Mesenchymal stem cell (in vitro differentiated cells and primary cell): ENCODE measurements around the gene RORB.

Experiments used
- DNase-seq: peaks from one replicate; pipeline ENCODE4 v3.0.0-alpha.2; 2013
- H2AFZ ChIP-seq: one replicate; pipeline ENCODE4 v1.6.1; 2013; ENCODE audit warnings: low read depth, mild to moderate bottlenecking, control low read depth, inconsistent platforms, low read length, moderate library complexity
- H2AK5ac ChIP-seq: 2 replicates; pipeline ENCODE4 v1.6.1; 2013; ENCODE audit warnings: low read length, moderate library complexity, mild to moderate bottlenecking, inconsistent platforms; ENCODE audit not compliant: severe bottlenecking
- H2BK120ac ChIP-seq: one replicate; pipeline ENCODE4 v1.6.1; 2013; ENCODE audit warnings: low read depth, mild to moderate bottlenecking, inconsistent platforms, low read length, moderate library complexity
- H2BK12ac ChIP-seq, 2 experiments: one replicate each; pipeline ENCODE4 v1.6.1; 2013; ENCODE audit warnings: inconsistent platforms in 2 of 2, low read length in 2 of 2, mild to moderate bottlenecking in 2 of 2, moderate library complexity in 2 of 2, control low read depth in 1 of 2
- H2BK15ac ChIP-seq: one replicate; pipeline ENCODE4 v1.6.1; 2013; ENCODE audit warnings: mild to moderate bottlenecking, low read depth, inconsistent platforms; ENCODE audit not compliant: poor library complexity, severe bottlenecking
- H2BK5ac ChIP-seq: 2 replicates; pipeline ENCODE4 v1.6.1; 2013; ENCODE audit warnings: low read depth, mild to moderate bottlenecking, low read length, control low read depth, inconsistent platforms; ENCODE audit not compliant: poor library complexity, severe bottlenecking
- H3K14ac ChIP-seq, 2 experiments: one replicate each; pipeline ENCODE4 v1.6.1; 2013; ENCODE audit warnings: inconsistent platforms in 2 of 2, low read length in 2 of 2, control low read depth in 1 of 2, mild to moderate bottlenecking in 1 of 2, moderate library complexity in 1 of 2
- H3K18ac ChIP-seq, 2 experiments: one replicate each; pipeline ENCODE4 v1.6.1; 2013; ENCODE audit warnings: inconsistent platforms in 2 of 2, low read length in 2 of 2, control low read depth in 1 of 2, low read depth in 1 of 2, mild to moderate bottlenecking in 1 of 2
- H3K23ac ChIP-seq, 2 experiments: one replicate each; pipeline ENCODE4 v1.6.1; 2013; ENCODE audit warnings: inconsistent platforms in 2 of 2, low read length in 2 of 2, mild to moderate bottlenecking in 2 of 2, moderate library complexity in 2 of 2, control low read depth in 1 of 2
- H3K27ac ChIP-seq: 2 replicates; pipeline ENCODE4 v1.5.1; 2013; ENCODE audit warnings: mild to moderate bottlenecking, moderate library complexity, low read length, control low read depth, inconsistent platforms; ENCODE audit not compliant: poor library complexity, severe bottlenecking
- H3K27me3 ChIP-seq, 2 experiments: 2 replicates each; pipeline versions ENCODE4 v1.6.1 to v1.7.0; 2013; ENCODE audit warnings: low read length in 2 of 2, mild to moderate bottlenecking in 2 of 2, moderate library complexity in 2 of 2, control low read depth in 1 of 2, inconsistent platforms in 1 of 2; ENCODE audit not compliant: control insufficient read depth in 1 of 2, insufficient read depth in 1 of 2
- H3K36me3 ChIP-seq, 2 experiments: 2 replicates each; pipeline versions ENCODE4 v1.6.1 to v1.7.0; 2013; ENCODE audit warnings: low read length in 2 of 2, control low read depth in 1 of 2, inconsistent platforms in 1 of 2, low read depth in 1 of 2, mild to moderate bottlenecking in 1 of 2; ENCODE audit not compliant: insufficient read depth in 2 of 2, control insufficient read depth in 1 of 2
- H3K4ac ChIP-seq, 2 experiments: one replicate each; pipeline ENCODE4 v1.6.1; 2013; ENCODE audit warnings: inconsistent platforms in 2 of 2, low read length in 2 of 2, mild to moderate bottlenecking in 2 of 2, moderate library complexity in 2 of 2, control low read depth in 1 of 2, low read depth in 1 of 2
- H3K4me1 ChIP-seq: 2 replicates; pipeline ENCODE4 v1.6.1; 2013; ENCODE audit warnings: low read depth, low read length, control low read depth; ENCODE audit not compliant: control insufficient read depth, insufficient read depth
- H3K4me2 ChIP-seq: 2 replicates; pipeline ENCODE4 v1.6.1; 2013; ENCODE audit warnings: low read length, mild to moderate bottlenecking, inconsistent platforms; ENCODE audit not compliant: poor library complexity, severe bottlenecking
- H3K4me3 ChIP-seq, 2 experiments: 2 replicates each; pipeline versions ENCODE4 v1.5.1 to v1.7.0; 2013; ENCODE audit warnings: low read length in 2 of 2, mild to moderate bottlenecking in 2 of 2, control low read depth in 1 of 2, low read depth in 1 of 2; ENCODE audit not compliant: insufficient read depth in 1 of 2
- H3K79me1 ChIP-seq: replicated peaks from 2 replicates; pipeline ENCODE4 v1.6.1; 2013; ENCODE audit warnings: mild to moderate bottlenecking, control low read depth, low read length, inconsistent platforms; ENCODE audit not compliant: poor library complexity, severe bottlenecking
- H3K9ac ChIP-seq: 2 replicates; pipeline ENCODE4 v1.7.0; 2013; ENCODE audit warnings: mild to moderate bottlenecking, low read length, moderate library complexity
- H3K9me3 ChIP-seq: 2 replicates; pipeline ENCODE4 v1.7.0; 2013; ENCODE audit warnings: mild to moderate bottlenecking, low read length; ENCODE audit not compliant: control insufficient read depth
- H4K8ac ChIP-seq: one replicate; pipeline ENCODE4 v1.6.1; 2013; ENCODE audit warnings: inconsistent platforms, mild to moderate bottlenecking, low read length, moderate library complexity
- H4K91ac ChIP-seq: one replicate; pipeline ENCODE4 v1.6.1; 2013; ENCODE audit warnings: mild to moderate bottlenecking, low read length, inconsistent platforms
- WGBS: methylation state at CpG from one replicate; pipeline ENCODE4 v1.1.7; 2013; ENCODE audit warnings: mixed read lengths; 5-methylcytosine and 5-hydroxymethylcytosine counted together

The RORB gene

DNA sequence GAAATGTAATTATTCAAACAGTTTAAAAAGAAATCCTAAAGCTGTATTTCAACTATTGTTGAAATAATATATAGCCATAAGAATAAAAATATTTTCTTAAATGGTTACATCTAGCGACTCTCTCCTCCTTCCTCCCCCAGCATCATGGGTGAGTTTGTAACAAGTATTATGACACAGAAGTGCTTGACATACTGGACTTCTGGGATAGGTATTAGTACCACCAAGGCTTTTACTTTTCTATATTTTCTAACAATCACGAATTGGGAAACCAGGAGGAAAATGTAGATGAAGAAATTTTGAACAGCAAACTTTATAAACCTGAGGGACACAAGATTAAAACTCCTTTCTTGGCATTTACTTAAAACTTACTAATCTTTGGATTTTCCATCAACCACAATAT, 4.4 kb downstream of the RORB start:
- no CpG with 5 or more reads among the region's 2 CpGs for WGBS
- Histone ChIP-seq H2AK5ac (no peak overlapping the region), H2AFZ (no peak overlapping the region), H3K4ac (no peak overlapping the region), H3K79me1 (no peaks in the 10 kb centered on the region), H4K91ac (no peak overlapping the region), H3K4me3 (no peak overlapping the region), H3K14ac (no peak overlapping the region), H3K18ac (no peak overlapping the region), H2BK15ac (no peak overlapping the region), H2BK120ac (no peak overlapping the region), H2BK5ac (no peak overlapping the region), H2BK12ac (no peak overlapping the region), H3K27ac (no peak overlapping the region), H4K8ac (no peak overlapping the region), H3K4me2 (no peak overlapping the region), H3K9ac (no peak overlapping the region), H3K36me3 (no peaks in the 10 kb centered on the region), H3K23ac (no peak overlapping the region), H3K9me3 (no peaks in the 10 kb centered on the region), H3K4me1 (peaks cover 23% of the 10 kb centered on the region), H3K27me3 (peaks cover 41 to 46% of the 10 kb centered on the region in 2 experiments)
- DNase-seq, result no peak

DNA sequence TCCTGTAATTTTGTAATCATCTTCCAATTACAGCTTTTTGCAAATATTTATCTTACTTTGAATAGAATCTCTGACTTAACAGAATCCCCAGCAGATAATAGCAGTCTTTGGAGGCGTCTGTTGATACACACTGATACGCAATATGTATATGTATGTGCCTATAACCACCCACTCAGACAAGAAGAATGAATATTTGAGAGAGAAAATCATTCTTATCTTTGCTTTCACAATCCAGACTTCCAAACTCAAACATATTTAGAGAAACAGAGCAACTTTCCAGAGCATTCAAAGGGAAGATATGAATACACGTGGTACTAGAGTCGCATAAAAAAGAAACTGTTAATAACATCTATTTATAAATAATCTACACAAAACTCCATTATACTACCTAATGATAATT, 6.1 kb downstream of the RORB start:
- no peak overlapping the region for H4K91ac ChIP-seq
- H3K27me3 ChIP-seq, result peaks cover 31 to 36% of the 10 kb centered on the region in 2 experiments
- no peak overlapping the region for H2BK12ac ChIP-seq
- WGBS, result 92% methylated on average over 2 of the region's 4 CpGs
- H2BK15ac ChIP-seq, result no peak overlapping the region
- H3K9ac ChIP-seq, result no peak overlapping the region
- no peak overlapping the region for H2AFZ ChIP-seq
- H3K4ac ChIP-seq, result no peak overlapping the region
- H2BK5ac ChIP-seq, result no peak overlapping the region
- H3K18ac ChIP-seq, result no peak overlapping the region
- no peak overlapping the region for H3K14ac ChIP-seq
- H3K9me3 ChIP-seq, result no peaks in the 10 kb centered on the region
- H2BK120ac ChIP-seq, result no peak overlapping the region
- no peak for DNase-seq
- peaks cover 12% of the 10 kb centered on the region for H3K4me1 ChIP-seq
- no peak overlapping the region for H4K8ac ChIP-seq
- no peak overlapping the region for H3K27ac ChIP-seq
- H2AK5ac ChIP-seq, result no peak overlapping the region
- no peak overlapping the region for H3K4me2 ChIP-seq
- H3K23ac ChIP-seq, result no peak overlapping the region
- H3K4me3 ChIP-seq, result no peak overlapping the region
- no peaks in the 10 kb centered on the region for H3K36me3 ChIP-seq
- no peaks in the 10 kb centered on the region for H3K79me1 ChIP-seq

DNA sequence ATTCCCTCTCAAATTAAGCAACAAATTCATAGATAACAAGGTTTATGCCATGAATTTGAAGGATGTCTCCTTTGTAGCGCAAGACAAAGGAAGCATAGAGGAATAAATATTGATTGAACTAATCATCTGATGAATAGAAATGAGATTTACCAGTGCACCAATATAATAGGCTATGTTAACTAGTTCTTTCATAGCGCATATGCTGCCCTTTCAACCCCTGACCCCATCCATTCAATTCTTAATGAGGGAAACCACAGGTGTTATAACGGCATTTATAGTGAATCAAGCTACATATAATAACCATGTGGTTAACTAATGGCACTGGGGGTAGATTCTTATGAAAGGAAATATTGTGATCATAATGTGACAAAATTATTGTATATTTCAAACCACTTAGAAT, 6.5 kb downstream of the RORB start:
- no peak overlapping the region for H2BK120ac ChIP-seq
- no peaks in the 10 kb centered on the region for H3K36me3 ChIP-seq
- no peak overlapping the region for H3K4me2 ChIP-seq
- H2AFZ ChIP-seq, result no peak overlapping the region
- no peak overlapping the region for H2BK15ac ChIP-seq
- no peak overlapping the region for H3K14ac ChIP-seq
- H3K9ac ChIP-seq, result no peak overlapping the region
- no peak overlapping the region for H2BK12ac ChIP-seq
- no peaks in the 10 kb centered on the region for H3K79me1 ChIP-seq
- no peaks in the 10 kb centered on the region for H3K9me3 ChIP-seq
- no peak overlapping the region for H3K27ac ChIP-seq
- WGBS, result no CpG with 5 or more reads among the region's 3 CpGs
- no peak overlapping the region for H3K23ac ChIP-seq
- DNase-seq, result no peak
- H2AK5ac ChIP-seq, result no peak overlapping the region
- H3K4me3 ChIP-seq, result no peak overlapping the region
- H4K8ac ChIP-seq, result no peak overlapping the region
- H3K18ac ChIP-seq, result no peak overlapping the region
- H2BK5ac ChIP-seq, result no peak overlapping the region
- no peak overlapping the region for H3K4ac ChIP-seq
- H4K91ac ChIP-seq, result no peak overlapping the region
- peaks cover 27 to 31% of the 10 kb centered on the region in 2 experiments for H3K27me3 ChIP-seq
- H3K4me1 ChIP-seq, result peaks cover 7% of the 10 kb centered on the region

DNA sequence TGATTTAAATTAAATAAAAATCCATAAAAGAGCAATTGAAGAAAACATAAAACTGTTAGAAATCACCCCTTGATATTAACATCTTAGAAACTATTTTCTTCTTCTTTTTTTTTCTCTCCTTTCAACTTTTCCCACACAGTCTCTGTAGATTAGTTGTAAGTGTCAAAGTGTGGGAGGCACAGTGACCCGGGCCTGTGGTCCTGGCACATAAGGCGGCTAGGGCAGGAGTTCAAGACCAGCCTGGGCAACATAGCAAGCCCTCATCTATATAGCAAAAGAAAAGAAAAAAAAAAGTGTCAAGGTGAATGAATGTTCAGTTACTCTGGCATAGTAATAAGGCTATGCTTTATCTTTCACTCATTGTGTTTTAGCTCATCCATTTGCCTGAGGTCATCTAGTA, 14.2 kb downstream of the RORB start:
- Histone ChIP-seq H3K4me3 (no peak overlapping the region), H3K23ac (no peak overlapping the region), H2BK12ac (no peak overlapping the region), H3K9ac (no peak overlapping the region), H2AK5ac (no peak overlapping the region), H3K27me3 (no peaks in the 10 kb centered on the region), H3K36me3 (no peaks in the 10 kb centered on the region), H3K9me3 (no peaks in the 10 kb centered on the region), H3K4me2 (no peak overlapping the region), H3K4ac (no peak overlapping the region), H3K27ac (no peak overlapping the region), H3K14ac (no peak overlapping the region), H2AFZ (no peak overlapping the region), H4K91ac (no peak overlapping the region), H2BK5ac (no peak overlapping the region), H2BK15ac (no peak overlapping the region), H3K79me1 (no peaks in the 10 kb centered on the region), H3K4me1 (no peaks in the 10 kb centered on the region), H4K8ac (no peak overlapping the region), H2BK120ac (no peak overlapping the region), H3K18ac (no peak overlapping the region)
- WGBS, result no CpG with 5 or more reads among the region's 2 CpGs
- no peak for DNase-seq
